HG03060 (cell line): Measurements from ENCODE around the gene ICA1.

Experiments
- ATAC-seq: cut with Tn5 transposase; IDR thresholded peaks from one replicate; pipeline ENCODE4 v1.9.1; 2021; ENCODE audit warnings: low read depth, moderate number of reproducible peaks; ENCODE audit not compliant: unreplicated experiment

Gene ICA1

GRCh38 chr7:8228766-8229674 lies 32.9 kb downstream of the ICA1 start:
- ATAC-seq, result no peak

GRCh38 chr7:8228068-8228467 lies 33.9 kb downstream of the ICA1 start:
- ATAC-seq, result no peak

GRCh38 chr7:8227261-8227660 lies 34.7 kb downstream of the ICA1 start:
- no peak for ATAC-seq

GRCh38 chr7:8226501-8226900 lies 35.5 kb downstream of the ICA1 start:
- ATAC-seq, result no peak

GRCh38 chr7:8221567-8221966 lies 40.4 kb downstream of the ICA1 start:
- ATAC-seq, result no peak

- no peak for ATAC-seq
Measured at GRCh38 chr7:8221101-8221495, 40.9 kb downstream of the ICA1 start.

- ATAC-seq, result no peak
Measured at GRCh38 chr7:8220376-8221100, 41.4 kb downstream of the ICA1 start.

- no peak for ATAC-seq
Measured at GRCh38 chr7:8217200-8218068, 44.5 kb downstream of the ICA1 start.

GRCh38 chr7:8216334-8216690 lies 45.7 kb downstream of the ICA1 start:
- no peak for ATAC-seq

GRCh38 chr7:8215648-8216333 lies 46.2 kb downstream of the ICA1 start:
- no peak for ATAC-seq

- ATAC-seq, result no peak
Measured at GRCh38 chr7:8214244-8214824, 47.6 kb downstream of the ICA1 start.

GRCh38 chr7:8213381-8213780 lies 48.6 kb downstream of the ICA1 start:
- no peak for ATAC-seq

GRCh38 chr7:8212638-8213037 lies 49.3 kb downstream of the ICA1 start:
- ATAC-seq, result no peak

- no peak for ATAC-seq
Measured at GRCh38 chr7:8211725-8212096, 50.3 kb downstream of the ICA1 start.

- ATAC-seq, result no peak
Measured at GRCh38 chr7:8210845-8211724, 50.9 kb downstream of the ICA1 start.

- no peak for ATAC-seq
Measured at GRCh38 chr7:8209353-8209752, 52.6 kb downstream of the ICA1 start.

GRCh38 chr7:8208816-8209215 lies 53.2 kb downstream of the ICA1 start:
- no peak for ATAC-seq

- no peak for ATAC-seq
Measured at GRCh38 chr7:8206956-8207355, 55.0 kb downstream of the ICA1 start.

- ATAC-seq, result no peak
Measured at GRCh38 chr7:8205537-8205936, 56.4 kb downstream of the ICA1 start.
